Non-pigmented ciliary epithelial cell (primary cell): Measurements from ENCODE around the gene KIAA1958.
"Not testable (repeated sequence)": the region's sequence is repeated elsewhere in the genome, so short reads cannot be mapped to it uniquely, and the experiment has no call there.

ENCODE experiments used
- DNase-seq: peaks from one replicate; pipeline ENCODE4 v3.0.0-alpha.2; 2010; ENCODE audit warnings: low read depth

Gene KIAA1958

DNA sequence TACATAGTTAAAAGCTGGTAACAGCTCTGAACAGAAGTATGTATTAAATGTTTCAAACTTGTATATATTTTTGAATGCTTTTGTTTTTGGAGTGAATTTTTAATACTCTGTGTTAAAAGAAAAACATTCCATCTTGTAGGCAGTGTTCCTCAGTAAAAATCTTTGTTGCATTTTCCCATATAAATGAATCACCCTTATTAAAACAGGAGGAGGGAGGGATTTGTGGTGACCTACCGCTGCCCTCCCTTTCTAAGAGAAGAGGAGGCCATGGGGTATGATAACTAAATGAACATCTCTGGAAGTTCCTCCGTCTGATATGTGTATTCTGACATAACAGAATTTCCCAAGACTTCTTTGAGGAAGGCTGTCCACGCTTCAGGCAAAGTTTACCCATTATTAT lies 177.9 kb downstream of the KIAA1958 start:
- DNase-seq, result no peak

DNA sequence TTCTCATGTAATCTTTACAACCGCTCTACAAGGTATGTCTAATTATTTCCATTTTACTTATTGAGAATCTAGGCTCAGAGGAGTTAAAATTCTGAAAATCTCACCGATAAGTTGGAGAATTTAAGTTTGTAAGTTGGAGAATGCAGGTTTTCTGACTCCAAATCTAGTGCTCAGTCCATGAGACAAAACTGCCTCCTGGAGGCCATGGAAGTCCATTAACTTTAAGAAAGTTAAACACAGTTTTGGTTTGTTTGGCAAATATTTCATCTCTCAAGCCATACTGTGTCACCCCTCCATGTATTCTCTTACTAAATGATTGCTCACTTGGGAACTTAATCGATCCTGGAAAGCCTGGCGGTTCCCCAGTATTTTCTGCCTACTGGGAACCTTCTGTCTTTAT lies 178.7 kb downstream of the KIAA1958 start:
- no peak for DNase-seq

DNA sequence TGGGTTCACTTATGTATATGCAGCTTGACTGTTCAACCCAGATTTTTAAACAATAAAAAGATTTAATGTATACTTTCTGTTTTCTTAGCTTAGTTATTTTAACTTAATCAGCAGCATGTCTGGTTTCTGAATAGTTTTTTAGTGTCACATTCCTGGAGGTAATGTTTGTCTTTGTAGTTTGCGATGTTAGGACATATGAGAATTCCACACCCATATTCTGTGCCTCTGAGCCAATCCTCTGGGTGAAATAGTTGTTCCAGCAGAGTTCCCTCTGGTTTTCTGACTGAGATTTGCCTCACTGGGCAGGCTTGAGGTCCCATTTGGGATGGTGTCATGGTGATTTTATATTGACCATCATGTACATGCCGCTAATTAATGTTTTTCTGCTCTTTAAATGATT lies 182.7 kb downstream of the KIAA1958 start:
- no peak for DNase-seq

DNA sequence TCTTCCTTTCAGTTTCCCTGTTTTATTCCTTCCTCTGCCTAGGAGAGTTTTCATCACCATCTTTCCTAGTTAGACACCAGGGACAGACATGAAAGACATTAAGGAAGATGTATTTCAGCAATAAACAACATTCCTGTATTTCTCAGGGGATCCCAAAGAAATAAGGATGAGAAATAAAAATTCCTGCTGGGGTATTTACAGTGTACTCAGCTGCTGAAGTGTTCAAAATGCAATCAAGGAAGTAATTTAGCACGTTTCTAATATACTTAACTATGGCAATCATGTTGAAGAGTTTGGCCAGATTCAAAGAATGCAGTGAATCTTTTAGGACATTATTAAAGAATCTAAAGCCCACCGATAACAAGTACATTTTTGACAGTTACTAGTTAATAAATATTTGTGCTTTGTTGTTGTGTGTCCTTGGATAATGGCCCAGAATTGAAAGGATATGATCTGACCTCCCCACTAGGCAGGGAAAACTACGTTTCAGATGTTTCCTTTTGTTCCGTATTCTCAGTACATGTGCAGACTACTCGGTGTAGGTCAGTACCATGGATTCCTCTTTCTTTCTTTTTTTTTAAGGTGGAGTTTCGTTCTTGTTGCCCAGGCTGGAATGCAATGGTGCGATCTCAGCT lies 184.5 kb downstream of the KIAA1958 start:
- no peak for DNase-seq

DNA sequence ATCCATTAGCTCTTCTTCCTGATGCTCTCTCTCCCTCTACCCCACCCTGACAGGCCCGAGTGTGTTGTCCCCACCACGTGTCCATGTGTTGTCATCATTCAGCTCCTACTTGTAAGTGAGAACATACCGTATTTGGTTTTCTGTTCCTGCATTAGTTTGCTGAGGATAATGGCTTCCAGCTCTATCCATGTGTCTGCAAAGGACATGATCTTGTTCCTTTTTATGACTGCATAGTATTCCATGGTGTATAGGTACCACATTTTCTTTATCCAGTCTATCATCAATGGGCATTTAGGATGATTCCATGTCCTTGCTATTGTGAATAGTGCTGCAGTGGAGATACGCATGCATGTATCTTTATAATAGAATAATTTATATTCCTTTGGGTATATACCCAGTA lies 186.6 kb downstream of the KIAA1958 start:
- DNase-seq, result not testable (repeated sequence)

DNA sequence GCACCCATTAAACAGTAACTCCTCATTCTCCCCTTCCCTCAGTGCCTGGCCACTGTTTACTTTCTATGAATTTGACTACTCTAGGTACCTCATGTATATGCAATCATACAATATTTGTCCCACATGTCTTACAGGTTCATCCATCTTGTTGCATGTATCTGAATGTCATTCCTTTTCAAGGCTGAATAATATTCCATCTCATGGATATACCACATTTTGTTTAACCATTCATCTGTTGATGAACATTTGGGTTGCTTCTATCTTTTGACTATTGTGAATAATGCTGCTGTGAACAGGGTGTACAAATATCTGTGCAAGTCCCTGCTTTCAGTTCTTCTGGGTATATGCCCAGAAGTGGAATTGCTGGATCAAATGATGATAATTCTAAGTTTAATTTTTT lies 190.4 kb downstream of the KIAA1958 start:
- no peak for DNase-seq

DNA sequence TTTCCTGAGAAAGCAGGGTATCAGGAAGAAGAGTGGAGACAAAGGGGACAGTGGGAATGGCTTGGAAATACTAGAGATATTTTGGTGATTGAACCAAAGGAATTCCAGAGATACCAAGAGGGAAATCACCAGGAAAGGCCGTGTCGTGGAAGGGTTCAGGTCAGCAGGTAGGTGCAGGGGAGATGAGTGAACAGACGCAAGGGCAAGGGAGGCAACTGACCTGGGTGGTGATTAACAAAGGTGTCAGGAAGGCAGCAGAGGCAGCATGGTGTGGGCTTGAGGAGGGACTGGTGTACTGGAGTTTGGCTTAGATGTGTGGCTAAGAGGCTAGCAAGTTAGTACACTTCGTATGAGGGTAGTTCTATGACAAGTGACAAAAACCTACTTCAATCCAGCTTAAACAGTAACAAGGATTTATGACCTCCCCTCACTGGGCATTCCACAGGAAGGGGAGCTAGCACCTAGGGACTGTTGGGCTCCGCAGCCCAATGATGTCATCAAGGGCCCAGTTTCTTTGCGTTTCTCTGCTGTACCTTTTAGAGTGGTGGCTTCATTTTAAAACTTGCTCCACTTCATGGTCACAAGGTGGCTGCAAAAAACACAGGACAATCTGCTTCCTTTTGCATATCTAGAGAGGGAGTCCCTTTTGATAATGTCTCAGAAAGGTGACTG lies 194.2 kb downstream of the KIAA1958 start:
- no peak for DNase-seq

DNA sequence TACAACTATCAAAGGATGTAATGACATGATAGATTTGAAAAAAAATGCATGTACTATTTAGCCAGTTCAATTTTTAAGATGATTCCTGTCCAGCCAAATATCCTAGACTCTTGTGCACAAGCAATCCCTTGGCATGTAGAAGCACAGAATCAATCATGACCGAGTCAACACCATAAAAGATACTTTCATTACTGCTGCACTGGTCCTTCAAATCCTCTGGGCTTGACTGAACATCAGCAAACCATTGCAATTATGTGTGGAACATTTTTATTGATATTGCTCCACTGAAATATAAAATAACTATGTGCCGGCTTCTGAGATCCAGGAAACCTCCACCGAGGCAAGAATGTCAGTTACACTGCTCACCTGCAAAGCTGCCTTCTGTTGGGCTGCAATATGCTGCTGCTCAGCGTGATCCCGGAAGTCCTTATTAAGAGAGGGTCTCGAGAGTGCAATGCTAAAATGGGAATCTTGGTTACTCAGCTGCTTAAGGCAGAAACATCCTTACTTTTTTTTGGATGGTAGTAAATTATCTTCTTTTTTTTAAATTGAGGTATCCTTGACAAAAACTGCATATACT lies 202.6 kb downstream of the KIAA1958 start:
- no peak for DNase-seq

DNA sequence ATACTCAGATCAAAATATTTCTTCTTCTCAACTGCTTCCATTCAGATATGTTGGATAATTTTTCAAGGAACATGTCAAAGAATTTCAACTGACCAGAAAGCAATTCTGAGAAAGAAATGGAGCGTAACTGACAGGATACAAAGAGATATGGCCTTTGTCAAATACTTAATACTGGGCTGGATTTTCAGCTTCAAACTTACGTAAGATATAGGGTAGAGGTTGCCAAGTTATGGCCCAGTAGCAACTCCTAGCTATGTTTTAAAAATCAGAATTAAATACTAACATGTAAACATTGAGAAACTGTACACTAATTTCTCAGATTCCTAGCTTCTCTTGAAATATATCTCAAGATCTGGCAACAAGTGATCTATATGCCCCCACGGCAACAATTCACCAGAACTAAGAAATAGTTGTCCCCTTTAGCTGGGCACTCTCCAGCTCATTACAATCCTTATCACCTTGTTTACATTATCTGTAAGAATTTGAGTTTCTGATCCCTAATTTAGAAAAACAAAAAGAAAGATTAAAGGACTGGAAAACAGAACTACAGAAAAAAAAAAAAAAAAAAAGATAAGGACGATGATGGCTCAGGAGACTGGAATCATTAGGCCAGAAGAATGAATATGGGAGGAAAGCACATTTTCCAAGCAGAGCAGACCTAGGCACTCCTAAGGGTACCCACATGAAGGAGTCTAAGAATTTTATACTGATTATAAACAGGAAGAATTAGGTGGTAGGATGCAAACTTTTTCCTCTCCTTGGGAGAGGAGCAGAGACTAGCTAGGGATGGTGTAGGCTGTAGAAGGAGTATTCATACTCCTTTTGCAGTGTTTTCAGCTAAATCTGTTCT lies 208.3 kb downstream of the KIAA1958 start:
- no peak for DNase-seq

DNA sequence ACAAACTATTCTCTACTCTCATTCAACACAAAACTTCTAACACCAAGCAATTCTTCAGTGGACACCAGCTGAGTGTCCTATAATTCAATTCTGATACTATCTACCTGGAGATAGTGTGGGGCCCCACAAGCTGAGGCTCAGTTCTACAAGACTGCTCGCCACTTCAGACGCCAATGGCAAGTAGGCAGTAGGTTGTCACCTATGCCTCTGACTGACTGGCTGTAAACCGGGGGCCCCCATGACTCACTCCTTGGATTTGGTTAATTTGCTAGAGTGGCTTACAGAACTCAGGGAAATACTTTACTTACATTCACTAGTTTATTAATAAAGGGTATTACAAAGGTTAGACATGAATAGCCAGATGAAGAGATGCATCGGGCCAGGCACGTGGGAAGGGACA lies 209.8 kb downstream of the KIAA1958 start:
- DNase-seq, result no peak

DNA sequence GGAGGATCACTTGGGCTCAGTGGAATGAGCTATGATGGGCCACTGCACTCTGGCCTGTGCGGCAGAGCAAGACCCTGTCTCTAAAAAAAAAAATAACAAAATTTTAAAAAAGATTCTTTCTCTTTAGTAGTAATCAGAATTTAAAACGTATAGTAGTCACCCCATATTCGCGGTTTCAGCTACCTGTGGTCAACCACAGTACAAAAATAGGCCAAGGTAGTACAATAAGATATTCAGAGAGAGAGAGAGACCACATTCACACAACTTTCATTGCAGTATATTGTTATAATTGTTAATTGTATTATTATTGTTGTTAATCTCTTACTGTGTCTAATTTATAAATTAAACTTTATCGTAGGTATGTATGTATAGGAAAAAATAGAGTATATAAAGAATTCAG lies 212.6 kb downstream of the KIAA1958 start:
- no peak for DNase-seq

DNA sequence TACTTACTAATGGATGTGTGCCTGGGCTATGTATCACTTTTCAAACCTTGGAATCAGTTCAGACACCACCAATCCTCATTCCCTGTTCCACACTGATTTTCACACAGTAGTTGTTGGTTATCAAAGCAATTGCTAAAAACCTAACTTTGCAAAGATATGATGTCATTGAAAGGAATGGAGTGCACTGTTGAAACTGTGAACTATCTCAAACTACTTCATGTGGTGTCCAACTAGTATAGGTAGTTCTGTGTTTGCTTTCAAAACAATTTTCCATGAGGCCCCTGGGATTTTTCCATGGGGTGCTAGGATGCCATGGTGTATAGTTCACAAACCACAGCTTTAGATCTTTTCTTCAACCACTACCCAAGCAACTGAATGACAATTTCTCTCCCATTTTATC lies 213.5 kb downstream of the KIAA1958 start:
- no peak for DNase-seq

DNA sequence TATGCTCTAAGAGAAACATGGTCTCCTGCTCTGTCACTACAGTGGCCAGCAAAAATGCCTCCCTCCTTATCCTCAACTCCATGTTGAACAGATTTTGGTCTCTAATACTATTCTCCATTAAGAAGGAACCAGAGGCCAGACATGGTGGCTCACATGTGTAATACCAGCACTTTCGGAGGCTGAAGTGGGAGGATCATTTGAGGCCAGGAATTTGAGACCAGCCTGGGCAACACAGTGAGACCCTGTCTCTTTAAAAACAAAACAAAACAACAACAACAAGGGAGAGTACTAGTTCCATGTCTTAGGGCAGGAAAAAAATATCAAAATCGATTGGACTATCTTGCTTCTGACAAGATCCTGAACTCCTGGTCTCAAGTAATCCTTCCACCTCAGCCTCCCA lies 216.7 kb downstream of the KIAA1958 start:
- DNase-seq, result no peak

DNA sequence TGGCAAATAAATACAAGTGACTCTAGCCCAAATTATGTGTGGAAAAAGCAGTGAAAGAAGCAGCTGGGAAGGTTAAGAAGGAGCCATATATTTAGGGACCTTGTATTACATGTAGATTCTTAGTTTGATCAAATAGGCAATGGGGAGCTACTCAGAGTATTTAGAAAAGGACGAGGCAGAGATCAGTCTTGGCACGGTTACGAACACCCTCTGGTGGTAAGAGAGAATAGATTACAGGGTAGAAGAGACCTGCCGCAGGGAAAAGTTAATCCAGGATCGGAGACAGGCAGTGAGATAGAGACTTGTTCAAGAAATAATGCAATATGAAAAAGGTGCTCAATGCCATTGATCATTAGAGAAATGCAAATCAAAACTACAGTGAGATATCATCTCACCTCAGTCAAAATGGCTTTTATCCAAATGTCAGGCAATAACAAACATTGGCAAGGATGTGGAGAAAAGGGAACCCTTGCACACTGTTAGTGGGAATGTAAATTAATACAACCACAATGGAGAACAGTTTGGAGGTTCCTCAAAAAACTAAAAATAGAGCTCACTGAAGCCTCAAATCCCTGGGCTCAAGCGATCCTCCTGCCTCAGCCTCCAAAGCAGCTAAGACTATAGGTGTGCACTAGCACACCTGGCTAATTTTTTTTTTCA lies 219.3 kb downstream of the KIAA1958 start:
- no peak for DNase-seq

DNA sequence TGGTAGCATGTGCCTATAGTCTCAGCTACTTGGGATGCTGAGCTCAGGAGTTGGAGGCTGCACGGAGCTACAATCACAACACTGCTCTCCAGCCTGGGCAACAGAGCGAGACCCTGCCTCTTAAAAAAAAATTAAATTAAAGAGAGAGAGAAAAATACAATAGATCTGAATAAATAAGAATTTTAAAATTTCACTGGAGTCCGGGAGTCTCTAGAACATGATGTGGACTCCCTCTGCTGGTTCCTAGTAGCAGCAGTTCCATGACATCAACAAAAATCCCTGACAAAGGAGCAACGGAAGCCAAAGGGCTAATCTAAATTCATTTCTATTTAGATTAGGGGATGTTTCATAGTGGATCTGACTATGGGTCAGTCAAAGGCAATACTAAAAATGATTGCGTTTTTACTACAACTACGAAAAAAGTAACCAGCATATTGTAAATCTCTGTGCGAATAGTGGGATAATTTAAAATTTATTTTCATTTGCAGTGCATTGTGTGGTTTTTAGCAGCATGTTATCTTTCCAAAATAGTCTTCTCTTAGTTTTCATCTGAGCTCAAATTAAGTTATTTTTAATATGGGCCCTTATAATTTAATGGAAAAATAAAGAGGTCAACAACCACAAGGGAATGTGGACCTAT lies 224.5 kb downstream of the KIAA1958 start:
- DNase-seq, result no peak

DNA sequence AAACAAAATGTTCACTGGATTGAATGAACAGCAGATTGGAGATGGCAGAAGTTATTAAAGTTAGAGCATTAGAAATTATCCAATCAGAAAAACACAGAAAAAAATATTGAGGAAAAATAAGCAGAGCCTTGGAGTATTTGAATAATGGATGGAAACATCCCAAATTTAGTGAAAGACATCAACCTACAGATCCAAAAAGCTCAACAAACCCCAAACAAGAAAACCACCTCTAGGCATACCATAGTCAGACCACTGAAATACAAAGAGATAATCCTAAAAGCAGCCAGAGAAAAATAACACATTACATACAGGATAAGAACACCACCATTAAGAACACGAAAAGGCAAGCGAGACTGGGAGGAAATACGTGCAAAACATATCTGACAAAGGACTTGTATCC lies 226.1 kb downstream of the KIAA1958 start:
- DNase-seq, result no peak

DNA sequence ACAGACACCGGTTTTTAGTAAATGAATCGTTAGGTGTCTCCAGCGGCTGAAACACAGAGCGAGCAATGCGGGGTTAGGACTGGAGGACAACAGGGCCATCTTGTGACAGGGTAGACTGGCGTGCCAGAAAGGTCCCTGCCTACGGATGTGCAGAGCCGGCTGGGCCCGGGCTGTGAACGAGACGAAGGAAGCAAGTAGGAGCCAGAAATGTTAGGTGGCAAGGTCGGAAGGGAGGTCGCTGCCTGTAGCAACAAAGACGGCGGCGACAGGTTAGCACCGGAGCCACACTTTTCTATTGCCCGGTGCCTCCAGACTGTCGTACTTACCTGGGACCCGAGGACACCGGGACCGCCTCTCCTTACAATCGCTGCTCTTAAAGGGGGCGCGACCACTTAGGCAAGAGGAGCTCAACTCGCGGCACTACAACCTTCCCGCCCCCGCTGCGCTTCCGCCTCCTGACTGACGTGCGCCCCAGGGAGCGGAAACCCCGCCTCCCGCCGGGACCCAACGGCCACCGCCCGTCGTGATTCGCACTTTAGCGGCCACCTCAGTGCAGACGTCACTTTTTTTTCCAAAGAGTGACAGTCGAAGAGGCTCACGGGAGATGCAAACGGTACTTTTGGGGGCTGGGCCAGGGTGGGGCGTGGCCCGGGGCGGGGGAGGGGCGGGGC lies 231.2 kb downstream of the KIAA1958 start, which contains the start of gene INIP:
TSS of gene INIP (minus strand) at position 457 of the 671 bp plus-strand sequence. CDS start 1,632 bp downstream, outside the sequence.
- peak; percentile 79 for DNase-seq
